ENCODE measurements around the gene ZNF462. TPM values are rescaled to one million over a fixed set of nuclear protein-coding genes. Genes with fewer than 3 reads are reported as not detected.

The ZNF462 gene
- total RNA-seq, 1 experiment from 2014 or later = 34.5 TPM

DNA sequence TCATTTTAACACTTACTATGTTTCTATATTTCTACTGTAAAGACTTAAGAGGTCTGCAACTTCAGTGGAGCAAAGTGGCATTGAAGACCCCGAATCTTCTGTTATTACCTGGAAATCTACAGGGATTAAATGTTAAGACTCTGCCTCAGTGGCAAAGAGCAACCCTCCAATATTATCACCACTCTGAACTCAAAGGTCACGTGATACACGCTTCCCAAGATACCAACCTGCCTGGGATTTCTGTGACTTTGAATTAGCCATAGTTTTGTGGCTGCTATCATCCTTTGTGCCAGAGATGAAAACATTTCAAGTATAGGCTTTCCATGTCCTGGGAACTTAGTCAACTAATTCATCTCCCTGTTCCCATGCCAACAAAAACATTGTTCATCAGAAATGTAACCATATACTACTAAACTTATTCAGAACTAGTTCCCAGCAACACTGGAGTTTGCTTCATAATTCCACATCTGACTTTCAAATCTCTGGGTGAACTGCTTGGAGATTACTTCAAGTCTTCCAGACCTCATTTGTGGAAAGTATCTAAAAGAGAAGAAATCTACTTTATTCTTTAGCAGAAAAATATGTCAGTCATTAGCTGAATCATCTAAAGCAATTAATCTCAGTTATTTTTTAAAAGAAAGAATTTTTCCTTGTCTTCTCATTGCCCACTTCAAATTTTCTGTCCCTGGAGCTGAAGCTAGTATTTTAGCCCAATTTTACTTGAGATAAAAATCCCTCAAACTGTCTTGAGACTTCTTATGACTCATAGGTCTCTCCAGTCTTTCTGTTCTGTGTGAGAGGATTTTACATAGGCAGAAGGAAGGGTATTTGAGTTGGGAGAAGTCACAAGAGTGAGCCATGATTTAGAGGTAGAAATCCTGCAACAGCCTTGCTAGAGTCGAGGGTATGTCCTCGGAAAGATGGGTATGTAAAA, 83.0 kb downstream of the ZNF462 start:
- H3K9me3 Mint-ChIP-seq (ENCODE audit: unreplicated experiment) = no peaks in the 10 kb centered on the region
- 0 out of 2 replicates have a peak, but pooled peaks cover 4% of the 10 kb centered on the region for H3K4me1 ChIP-seq
- H3K4me3 Mint-ChIP-seq (ENCODE audit: unreplicated experiment) = no peak overlapping the region
- no peak overlapping the region for H3K4me3 ChIP-seq (ENCODE audit: low read depth, low read length)
- no peaks in the 10 kb centered on the region for H3K27me3 ChIP-seq (replicated peaks; ENCODE audit: control insufficient read depth, insufficient read depth, low read length)
- BruUV-seq (replicated peaks) = no TSS peak
- POLR2A ChIA-PET = no interaction called here
- no peaks in the 10 kb centered on the region for H3K36me3 ChIP-seq (ENCODE audit: control insufficient read depth, insufficient read depth, low read length)
- H3K27ac Mint-ChIP-seq (ENCODE audit: unreplicated experiment) = no peak overlapping the region
- intact Hi-C loops (cut with micrococcal nuclease; ENCODE audit: unreplicated experiment) = no loop called here
- CTCF ChIA-PET = no interaction called here
- H3K9me3 ChIP-seq = no peaks in the 10 kb centered on the region
- H3K36me3 Mint-ChIP-seq (ENCODE audit: insufficient read depth, unreplicated experiment) = peaks cover 34% of the 10 kb centered on the region
- H3K27me3 Mint-ChIP-seq (ENCODE audit: insufficient read depth, unreplicated experiment) = no peaks in the 10 kb centered on the region
- no peak for DNase-seq
- TF ChIP-seq CTCF (IDR thresholded peaks at IDR 0.05; ENCODE audit: insufficient read depth in 1 of 2, low read depth in 1 of 2, low read length in 1 of 2, severe bottlenecking in 1 of 2, unreplicated experiment in 1 of 2) = no peak
- peaks cover 17% of the 10 kb centered on the region for H3K4me1 Mint-ChIP-seq (ENCODE audit: low read depth, unreplicated experiment)

DNA sequence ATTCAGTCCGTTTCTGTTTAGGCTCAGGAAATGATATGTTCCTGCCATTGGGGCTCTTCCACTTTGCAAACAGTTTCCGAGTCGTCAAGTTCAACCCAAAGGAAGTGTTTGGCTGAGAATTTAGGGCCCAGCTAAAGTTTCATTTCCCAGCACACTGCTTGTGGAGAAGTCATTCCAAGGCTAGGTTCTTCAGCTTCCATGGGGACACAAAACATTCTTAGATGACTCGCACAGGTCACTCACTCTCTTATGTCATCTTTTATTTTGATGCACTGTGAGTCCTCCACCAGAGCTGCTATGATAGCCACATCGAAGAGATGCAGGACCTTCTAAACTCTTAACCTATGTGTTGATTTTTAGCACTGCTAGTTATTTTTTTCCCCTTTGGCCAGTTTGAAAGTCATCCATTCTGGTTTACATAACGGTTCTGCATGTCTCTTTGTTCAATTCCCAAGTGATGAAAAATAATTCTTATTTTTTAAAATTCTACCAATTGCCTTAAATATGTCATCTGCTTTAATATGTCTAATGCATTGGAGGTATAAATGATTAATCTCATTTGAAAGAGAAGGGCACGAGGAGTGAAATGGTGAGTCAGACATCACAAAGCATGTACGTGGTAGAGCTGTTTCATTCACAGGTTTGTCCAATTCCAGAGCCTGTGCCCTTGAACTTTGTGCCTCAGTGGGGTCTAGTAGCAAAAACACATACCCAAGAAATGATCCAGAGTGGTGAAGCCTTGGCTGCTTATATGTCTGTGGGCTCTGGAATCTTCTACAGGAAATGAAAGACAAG, 84.3 kb downstream of the ZNF462 start:
- peaks cover 31% of the 10 kb centered on the region for H3K36me3 Mint-ChIP-seq (ENCODE audit: insufficient read depth, unreplicated experiment)
- Histone ChIP-seq H3K36me3 (ENCODE audit: control insufficient read depth, insufficient read depth, low read length) (no peaks in the 10 kb centered on the region), H3K27me3 (replicated peaks; ENCODE audit: control insufficient read depth, insufficient read depth, low read length) (no peaks in the 10 kb centered on the region), H3K4me3 (ENCODE audit: low read depth, low read length) (no peak overlapping the region), H3K4me1 (peaks cover 4% of the 10 kb centered on the region; the same call in 1 of the 2 replicates), H3K9me3 (no peaks in the 10 kb centered on the region)
- ChIA-PET POLR2A (no interaction called here), CTCF (no interaction called here)
- H3K9me3 Mint-ChIP-seq (ENCODE audit: unreplicated experiment) = no peaks in the 10 kb centered on the region
- intact Hi-C loops (cut with micrococcal nuclease; ENCODE audit: unreplicated experiment) = no loop called here
- no peaks in the 10 kb centered on the region for H3K27me3 Mint-ChIP-seq (ENCODE audit: insufficient read depth, unreplicated experiment)
- H3K4me3 Mint-ChIP-seq (ENCODE audit: unreplicated experiment) = no peak overlapping the region
- peaks cover 17% of the 10 kb centered on the region for H3K4me1 Mint-ChIP-seq (ENCODE audit: low read depth, unreplicated experiment)
- no peak overlapping the region for H3K27ac Mint-ChIP-seq (ENCODE audit: unreplicated experiment)
- DNase-seq = no peak
- no TSS peak for BruUV-seq (replicated peaks)
- no peak for TF ChIP-seq CTCF (IDR thresholded peaks at IDR 0.05; ENCODE audit: insufficient read depth in 1 of 2, low read depth in 1 of 2, low read length in 1 of 2, severe bottlenecking in 1 of 2, unreplicated experiment in 1 of 2)

GRCh38 chr9:106953174-106953573, 90.2 kb downstream of the ZNF462 start:
- BruUV-seq (replicated peaks) = no TSS peak
- peak; percentile 32 to 47 for DNase-seq
- Mint-ChIP-seq H3K9me3 (ENCODE audit: unreplicated experiment) (no peaks in the 10 kb centered on the region), H3K27ac (ENCODE audit: unreplicated experiment) (no peak overlapping the region), H3K36me3 (ENCODE audit: insufficient read depth, unreplicated experiment) (peaks cover 25% of the 10 kb centered on the region), H3K27me3 (ENCODE audit: insufficient read depth, unreplicated experiment) (no peaks in the 10 kb centered on the region), H3K4me1 (ENCODE audit: low read depth, unreplicated experiment) (peaks cover 23% of the 10 kb centered on the region), H3K4me3 (ENCODE audit: unreplicated experiment) (no peak overlapping the region)
- intact Hi-C loops (cut with micrococcal nuclease; ENCODE audit: unreplicated experiment) = no loop called here
- POLR2A ChIA-PET = no interaction called here
- H3K27me3 ChIP-seq (replicated peaks; ENCODE audit: control insufficient read depth, insufficient read depth, low read length) = no peaks in the 10 kb centered on the region
- peaks cover 10% of the 10 kb centered on the region for H3K4me1 ChIP-seq
- no peak overlapping the region for H3K4me3 ChIP-seq (ENCODE audit: low read depth, low read length)
- no peaks in the 10 kb centered on the region for H3K9me3 ChIP-seq
- no peak for TF ChIP-seq CTCF (IDR thresholded peaks at IDR 0.05; ENCODE audit: insufficient read depth in 1 of 2, low read depth in 1 of 2, low read length in 1 of 2, severe bottlenecking in 1 of 2, unreplicated experiment in 1 of 2)
- H3K36me3 ChIP-seq (ENCODE audit: control insufficient read depth, insufficient read depth, low read length) = no peaks in the 10 kb centered on the region
- CTCF ChIA-PET = no interaction called here

Data from Caco-2 (cell line).